ENCODE measurements around the gene SH3RF1. TPM values are rescaled to one million over a fixed set of nuclear protein-coding genes. Genes with fewer than 3 reads are reported as not detected.

Gene SH3RF1
- total and polyA plus RNA-seq, 2 of the 13 experiments (the other 11 are each of a cell fraction or from before 2014, with no cell fraction given): 3.1 to 3.2 TPM

DNA sequence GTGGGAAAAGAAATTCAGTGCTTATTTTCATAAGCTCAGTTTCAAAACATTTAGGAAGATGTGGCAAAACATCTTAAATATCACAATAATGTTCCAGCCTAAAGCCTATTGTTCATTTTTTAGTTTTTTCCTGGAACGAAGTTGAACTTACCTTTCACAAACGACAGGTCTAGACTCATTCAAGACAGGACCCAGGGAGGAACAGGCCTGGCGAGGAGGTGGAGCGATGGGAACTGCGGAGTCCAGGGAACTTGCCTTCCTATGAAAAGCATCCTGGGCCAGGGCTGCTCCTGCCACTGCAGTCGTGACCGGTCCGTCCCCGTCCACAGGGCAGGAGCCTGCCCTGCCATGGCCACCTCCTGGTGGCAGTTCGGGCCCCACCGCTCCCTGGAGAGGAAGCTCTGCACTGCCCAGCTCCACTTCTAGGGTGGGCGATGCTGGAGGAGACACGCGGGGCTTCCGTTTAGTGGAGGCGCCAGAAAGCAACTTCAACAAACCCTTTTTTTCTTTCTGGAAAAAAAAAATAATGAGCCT, 164.0 kb downstream of the SH3RF1 start (continued):
- TF ChIP-seq, protein P1, sequence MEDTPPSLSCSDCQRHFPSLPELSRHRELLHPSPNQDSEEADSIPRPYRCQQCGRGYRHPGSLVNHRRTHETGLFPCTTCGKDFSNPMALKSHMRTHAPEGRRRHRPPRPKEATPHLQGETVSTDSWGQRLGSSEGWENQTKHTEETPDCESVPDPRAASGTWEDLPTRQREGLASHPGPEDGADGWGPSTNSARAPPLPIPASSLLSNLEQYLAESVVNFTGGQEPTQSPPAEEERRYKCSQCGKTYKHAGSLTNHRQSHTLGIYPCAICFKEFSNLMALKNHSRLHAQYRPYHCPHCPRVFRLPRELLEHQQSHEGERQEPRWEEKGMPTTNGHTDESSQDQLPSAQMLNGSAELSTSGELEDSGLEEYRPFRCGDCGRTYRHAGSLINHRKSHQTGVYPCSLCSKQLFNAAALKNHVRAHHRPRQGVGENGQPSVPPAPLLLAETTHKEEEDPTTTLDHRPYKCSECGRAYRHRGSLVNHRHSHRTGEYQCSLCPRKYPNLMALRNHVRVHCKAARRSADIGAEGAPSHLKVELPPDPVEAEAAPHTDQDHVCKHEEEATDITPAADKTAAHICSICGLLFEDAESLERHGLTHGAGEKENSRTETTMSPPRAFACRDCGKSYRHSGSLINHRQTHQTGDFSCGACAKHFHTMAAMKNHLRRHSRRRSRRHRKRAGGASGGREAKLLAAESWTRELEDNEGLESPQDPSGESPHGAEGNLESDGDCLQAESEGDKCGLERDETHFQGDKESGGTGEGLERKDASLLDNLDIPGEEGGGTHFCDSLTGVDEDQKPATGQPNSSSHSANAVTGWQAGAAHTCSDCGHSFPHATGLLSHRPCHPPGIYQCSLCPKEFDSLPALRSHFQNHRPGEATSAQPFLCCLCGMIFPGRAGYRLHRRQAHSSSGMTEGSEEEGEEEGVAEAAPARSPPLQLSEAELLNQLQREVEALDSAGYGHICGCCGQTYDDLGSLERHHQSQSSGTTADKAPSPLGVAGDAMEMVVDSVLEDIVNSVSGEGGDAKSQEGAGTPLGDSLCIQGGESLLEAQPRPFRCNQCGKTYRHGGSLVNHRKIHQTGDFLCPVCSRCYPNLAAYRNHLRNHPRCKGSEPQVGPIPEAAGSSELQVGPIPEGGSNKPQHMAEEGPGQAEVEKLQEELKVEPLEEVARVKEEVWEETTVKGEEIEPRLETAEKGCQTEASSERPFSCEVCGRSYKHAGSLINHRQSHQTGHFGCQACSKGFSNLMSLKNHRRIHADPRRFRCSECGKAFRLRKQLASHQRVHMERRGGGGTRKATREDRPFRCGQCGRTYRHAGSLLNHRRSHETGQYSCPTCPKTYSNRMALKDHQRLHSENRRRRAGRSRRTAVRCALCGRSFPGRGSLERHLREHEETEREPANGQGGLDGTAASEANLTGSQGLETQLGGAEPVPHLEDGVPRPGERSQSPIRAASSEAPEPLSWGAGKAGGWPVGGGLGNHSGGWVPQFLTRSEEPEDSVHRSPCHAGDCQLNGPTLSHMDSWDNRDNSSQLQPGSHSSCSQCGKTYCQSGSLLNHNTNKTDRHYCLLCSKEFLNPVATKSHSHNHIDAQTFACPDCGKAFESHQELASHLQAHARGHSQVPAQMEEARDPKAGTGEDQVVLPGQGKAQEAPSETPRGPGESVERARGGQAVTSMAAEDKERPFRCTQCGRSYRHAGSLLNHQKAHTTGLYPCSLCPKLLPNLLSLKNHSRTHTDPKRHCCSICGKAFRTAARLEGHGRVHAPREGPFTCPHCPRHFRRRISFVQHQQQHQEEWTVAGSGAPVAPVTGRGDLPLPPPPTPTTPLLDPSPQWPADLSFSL (CRISPR knock-in tag; IDR thresholded peaks at IDR 0.05): no peak
- TF ChIP-seq, protein P2, sequence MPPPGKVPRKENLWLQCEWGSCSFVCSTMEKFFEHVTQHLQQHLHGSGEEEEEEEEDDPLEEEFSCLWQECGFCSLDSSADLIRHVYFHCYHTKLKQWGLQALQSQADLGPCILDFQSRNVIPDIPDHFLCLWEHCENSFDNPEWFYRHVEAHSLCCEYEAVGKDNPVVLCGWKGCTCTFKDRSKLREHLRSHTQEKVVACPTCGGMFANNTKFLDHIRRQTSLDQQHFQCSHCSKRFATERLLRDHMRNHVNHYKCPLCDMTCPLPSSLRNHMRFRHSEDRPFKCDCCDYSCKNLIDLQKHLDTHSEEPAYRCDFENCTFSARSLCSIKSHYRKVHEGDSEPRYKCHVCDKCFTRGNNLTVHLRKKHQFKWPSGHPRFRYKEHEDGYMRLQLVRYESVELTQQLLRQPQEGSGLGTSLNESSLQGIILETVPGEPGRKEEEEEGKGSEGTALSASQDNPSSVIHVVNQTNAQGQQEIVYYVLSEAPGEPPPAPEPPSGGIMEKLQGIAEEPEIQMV (CRISPR knock-in tag; IDR thresholded peaks at IDR 0.05; ENCODE audit: low read depth): no peak
- TF ChIP-seq MED8 (CRISPR knock-in tag; IDR thresholded peaks at IDR 0.05; ENCODE audit: insufficient replicate concordance) (no peak), JUND (CRISPR knock-in tag; IDR thresholded peaks at IDR 0.05) (no peak), ZBTB1 (CRISPR knock-in tag; IDR thresholded peaks at IDR 0.05; ENCODE audit: borderline replicate concordance) (no peak), TBX2 (CRISPR knock-in tag; IDR thresholded peaks at IDR 0.05; ENCODE audit: borderline replicate concordance) (no peak), ATF7 (IDR thresholded peaks at IDR 0.05) (no peak), ATF7 (CRISPR knock-in tag; IDR thresholded peaks at IDR 0.05) (no peak), ZSCAN20 (CRISPR knock-in tag; IDR thresholded peaks at IDR 0.05; ENCODE audit: borderline replicate concordance) (no peak), ZFYVE20 (CRISPR knock-in tag; IDR thresholded peaks at IDR 0.05; ENCODE audit: borderline replicate concordance, low read depth) (no peak), SOX5 (CRISPR knock-in tag; IDR thresholded peaks at IDR 0.05; ENCODE audit: borderline replicate concordance) (no peak), KMT2A (CRISPR knock-in tag; IDR thresholded peaks at IDR 0.05) (no peak), ZNF562 (CRISPR knock-in tag; IDR thresholded peaks at IDR 0.05; ENCODE audit: borderline replicate concordance) (no peak), MAFG (CRISPR knock-in tag; IDR thresholded peaks at IDR 0.05) (no peak), ZEB1 (IDR thresholded peaks at IDR 0.05; ENCODE audit: insufficient replicate concordance, low read depth) (no peak)
- TF ChIP-seq, protein P3, sequence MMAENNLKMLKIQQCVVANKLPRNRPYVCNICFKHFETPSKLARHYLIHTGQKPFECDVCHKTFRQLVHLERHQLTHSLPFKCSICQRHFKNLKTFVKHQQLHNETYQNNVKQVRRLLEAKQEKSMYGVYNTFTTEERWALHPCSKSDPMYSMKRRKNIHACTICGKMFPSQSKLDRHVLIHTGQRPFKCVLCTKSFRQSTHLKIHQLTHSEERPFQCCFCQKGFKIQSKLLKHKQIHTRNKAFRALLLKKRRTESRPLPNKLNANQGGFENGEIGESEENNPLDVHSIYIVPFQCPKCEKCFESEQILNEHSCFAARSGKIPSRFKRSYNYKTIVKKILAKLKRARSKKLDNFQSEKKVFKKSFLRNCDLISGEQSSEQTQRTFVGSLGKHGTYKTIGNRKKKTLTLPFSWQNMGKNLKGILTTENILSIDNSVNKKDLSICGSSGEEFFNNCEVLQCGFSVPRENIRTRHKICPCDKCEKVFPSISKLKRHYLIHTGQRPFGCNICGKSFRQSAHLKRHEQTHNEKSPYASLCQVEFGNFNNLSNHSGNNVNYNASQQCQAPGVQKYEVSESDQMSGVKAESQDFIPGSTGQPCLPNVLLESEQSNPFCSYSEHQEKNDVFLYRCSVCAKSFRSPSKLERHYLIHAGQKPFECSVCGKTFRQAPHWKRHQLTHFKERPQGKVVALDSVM (CRISPR knock-in tag; IDR thresholded peaks at IDR 0.05): no peak

Data from HepG2 (cell line).